HG02588 (cell line): ENCODE measurements around the gene ACHE.
A peak's percentile ranks its signal among the peaks of the same experiment; 100 is the strongest.

ENCODE experiments used
- ATAC-seq: cut with Tn5 transposase; IDR thresholded peaks from one replicate; pipeline ENCODE4 v1.9.1; 2021; ENCODE audit warnings: mild to moderate bottlenecking, moderate library complexity; ENCODE audit not compliant: unreplicated experiment

The ACHE gene

GRCh38 chr7:100897772-100898454 is 2.2 kb upstream of the ACHE start:
- ATAC-seq = no peak

- ATAC-seq = no peak
Observed at GRCh38 chr7:100896732-100897608, 1.3 kb upstream of the ACHE start.

DNA sequence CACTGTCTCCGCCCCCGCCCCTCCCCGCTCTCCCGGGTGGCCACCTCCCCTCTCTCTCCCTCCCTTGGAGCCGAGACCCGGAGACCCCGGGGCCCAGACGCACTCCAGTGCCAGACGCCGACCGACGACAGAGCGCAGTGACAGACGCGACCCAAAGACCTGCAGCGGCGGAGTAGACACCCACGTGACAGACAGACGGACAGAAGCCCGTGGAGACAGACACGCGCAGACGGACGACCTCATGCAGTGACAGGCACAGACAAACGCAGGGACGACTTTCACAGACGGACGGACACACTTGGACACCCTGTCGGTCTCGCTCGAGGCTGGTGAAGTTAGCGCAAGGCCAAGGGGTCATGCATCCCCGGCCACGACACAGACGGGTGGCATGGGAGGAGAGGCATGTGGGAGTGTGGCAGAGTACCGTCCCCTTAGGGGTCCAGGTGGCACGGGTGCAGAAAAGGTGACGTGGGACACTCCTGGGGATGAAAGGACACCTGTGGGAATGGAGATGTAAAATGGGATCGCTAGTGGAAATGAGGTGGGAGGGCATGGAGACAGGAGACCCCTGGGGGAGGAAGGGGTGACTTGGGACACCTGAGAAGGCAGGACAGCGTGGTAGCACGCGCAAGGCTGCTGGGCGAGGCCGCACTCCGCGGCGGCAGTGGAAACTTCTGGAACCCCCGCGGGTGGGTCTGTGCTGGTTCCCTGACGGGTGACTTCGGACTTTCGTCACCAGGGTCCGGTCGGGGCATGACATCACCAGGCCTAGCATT is 456 bp upstream of the ACHE start:
- ATAC-seq = no peak

- ATAC-seq = no peak
Observed at GRCh38 chr7:100894860-100895700, 608 bp downstream of the ACHE start.

DNA sequence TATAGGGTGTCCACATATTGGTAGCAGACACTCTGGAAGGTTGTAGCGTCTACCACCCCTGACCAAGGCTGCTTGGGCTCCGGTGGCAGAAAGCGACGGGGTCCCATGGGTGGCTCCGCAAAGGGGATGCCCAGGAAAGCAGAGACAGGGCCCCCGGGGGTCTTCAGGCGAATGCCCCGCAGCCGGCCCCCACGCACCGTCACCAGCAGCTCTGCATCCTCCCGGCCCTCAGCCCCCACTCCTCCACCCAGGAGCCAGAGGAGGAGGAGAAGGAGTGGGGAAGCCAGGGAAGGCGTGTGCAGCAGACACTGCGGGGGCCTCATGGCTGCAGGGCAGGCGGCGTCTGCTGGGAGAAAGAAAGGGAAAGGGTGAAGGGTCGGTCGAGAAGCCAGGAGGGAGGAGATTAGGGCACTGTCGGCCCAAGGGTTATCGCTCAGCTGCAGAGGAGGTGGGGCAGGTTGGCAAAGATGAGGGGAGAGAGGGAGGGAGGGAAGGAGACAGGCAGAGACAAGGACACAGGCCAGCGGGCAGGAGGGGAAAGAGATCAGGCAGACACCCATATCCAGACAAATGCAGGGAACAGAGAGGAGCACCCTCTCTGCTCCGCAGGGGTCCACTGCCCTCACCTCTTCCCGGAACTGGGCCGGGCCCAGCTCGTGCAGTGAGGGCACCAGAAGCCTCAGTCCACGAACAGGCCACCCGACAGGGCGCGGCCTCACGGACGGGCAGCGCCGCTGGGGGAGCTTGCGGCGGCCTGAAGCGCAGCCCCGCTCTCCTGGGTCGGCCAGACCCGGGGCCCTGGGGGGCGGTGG is 1.6 kb downstream of the ACHE start:
- no peak for ATAC-seq

DNA sequence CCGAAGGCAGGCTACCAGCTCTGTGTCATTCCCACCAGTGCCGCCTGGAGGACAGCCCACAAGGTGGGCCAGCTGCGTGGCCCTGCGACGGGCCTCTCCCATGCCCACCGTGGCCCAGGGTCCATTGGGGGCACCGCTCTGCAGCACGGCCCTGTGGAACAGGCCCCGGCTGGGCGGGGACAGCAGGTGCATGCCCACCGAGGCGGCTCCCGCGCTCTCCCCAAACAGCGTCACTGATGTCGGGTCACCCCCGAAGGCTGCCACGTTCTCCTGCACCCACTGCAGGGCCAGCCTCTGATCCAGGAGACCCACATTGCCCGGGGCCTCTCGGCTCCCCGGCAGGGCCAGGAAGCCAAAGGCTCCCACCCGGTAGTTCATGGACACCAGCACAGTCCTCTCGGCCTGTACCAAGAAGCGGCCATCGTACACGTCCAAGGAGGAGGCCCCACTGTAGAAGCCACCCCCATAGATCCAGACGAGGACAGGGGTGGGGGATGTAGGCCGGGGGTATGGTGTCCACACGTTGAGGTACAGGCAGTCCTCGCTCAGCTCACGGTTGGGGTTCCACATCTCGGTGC is 2.3 kb downstream of the ACHE start:
- ATAC-seq = no peak

- no peak for ATAC-seq
Observed at GRCh38 chr7:100892364-100893317, 3.0 kb downstream of the ACHE start.

DNA sequence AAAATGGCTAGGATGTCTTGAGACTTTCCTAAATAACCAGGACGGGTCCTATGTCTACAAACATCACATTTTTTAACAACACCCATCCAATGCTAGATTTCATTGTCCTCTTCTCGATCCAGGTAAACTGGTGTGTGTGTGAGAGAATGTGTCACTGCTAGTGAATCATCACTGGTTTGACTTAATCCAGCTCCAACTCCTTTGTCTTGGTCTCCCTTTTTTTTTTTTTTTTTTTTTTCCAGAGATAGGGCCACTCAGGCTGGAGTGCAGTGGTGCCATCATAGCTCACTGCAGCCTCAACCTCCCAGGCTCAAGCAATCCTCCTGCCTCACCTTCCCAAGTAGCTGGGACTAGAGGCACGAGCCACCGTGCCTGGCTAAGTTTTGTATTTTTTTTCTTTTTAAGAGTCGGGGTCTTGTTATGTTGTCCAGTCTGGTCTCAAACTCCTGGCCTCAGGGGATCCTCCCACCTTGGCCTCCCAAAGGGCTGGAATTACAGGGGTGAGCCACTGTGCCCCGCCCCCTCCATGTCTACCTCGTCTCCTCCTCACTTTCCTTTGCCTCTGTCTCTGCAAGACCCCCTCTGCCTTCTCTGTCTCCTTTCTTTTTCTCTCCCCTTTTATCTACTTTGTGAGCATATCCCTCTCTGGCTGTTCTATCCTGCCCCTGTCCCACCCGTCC is 4.0 kb downstream of the ACHE start:
- no peak for ATAC-seq

DNA sequence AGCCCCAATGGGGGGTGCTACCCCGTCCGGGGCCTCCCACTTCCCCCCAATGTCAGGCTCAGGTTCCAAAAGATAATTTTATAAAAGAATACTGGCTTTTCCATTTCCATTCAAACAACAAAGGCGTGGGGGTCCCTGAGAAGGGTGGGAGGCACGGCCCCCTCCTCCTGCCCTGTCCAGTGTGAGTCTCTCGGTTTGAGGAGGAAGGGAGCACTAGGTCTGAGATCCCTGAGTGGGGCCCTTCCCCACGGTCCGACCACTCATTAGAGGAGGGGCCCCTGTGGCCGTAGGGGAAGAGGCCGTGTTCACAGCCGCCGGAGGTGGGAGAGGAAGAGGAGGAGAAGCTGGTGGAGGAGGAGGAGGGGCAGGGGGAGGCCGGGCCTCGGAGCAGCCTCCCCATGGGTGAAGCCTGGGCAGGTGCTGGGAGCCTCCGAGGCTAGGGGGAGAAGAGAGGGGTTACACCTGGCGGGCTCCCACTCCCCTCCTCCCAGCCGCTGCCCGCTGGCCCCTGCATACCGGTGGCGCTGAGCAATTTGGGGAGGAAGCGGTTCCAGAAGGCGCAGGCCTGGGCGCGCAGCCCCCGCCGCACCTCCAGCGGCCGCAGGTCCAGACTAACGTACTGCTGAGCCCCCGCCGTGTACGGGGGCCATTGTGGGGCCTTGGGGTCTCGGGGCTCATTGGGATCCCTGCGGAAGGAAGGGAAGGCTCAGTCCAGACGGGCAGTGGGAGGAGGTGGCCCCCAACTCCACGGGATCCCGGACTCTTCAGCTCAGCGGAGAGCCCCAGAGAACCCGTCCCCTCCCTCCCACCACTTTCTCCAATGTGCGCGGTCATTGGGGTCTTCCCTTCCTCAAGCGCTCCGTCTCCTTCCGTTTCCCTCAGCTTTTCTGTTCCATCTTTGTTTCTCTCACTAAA is 4.8 kb downstream of the ACHE start:
- no peak for ATAC-seq

DNA sequence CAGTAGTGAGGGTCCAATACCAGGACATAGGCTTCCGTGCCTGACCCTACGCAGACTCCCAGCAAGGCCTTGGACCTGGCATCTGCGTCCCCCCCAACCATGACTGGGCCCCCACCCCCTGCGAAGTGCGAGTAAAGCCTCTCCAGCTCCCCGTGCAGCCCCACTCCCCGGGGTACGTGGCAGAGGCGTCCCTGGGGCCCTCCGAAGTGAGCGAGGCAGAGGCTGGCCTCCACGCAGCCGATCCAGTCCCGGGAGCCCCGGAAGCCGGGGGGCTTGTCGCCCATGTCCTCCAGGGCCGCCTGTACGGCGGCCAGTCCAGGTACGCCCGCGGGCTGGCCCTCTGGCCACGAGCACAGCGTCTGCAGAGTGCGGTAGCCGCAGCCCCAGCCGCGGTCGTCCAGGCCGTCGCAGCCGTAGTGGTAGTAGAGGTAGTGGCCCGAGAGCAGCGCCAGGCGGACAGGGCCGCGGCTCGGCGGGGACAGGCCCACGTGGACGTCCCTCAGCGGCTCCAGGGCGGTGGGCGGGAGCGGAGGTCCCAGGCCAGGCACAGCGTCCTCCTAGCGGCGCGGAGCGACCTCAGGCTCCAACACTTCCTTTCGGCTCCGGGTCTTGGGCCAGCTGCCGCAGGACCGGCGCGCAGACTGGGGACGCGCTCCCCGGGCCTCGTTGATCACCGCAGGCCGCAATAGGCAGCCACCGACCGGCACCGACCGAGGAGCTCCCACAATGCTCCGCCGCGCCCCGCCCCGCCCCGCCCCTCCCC is 6.5 kb downstream of the ACHE start, which contains the start of gene UFSP1:
Gene UFSP1, minus strand, starts transcription at position 728 of the 763 bp plus-strand sequence. Its CDS starts 444 bp downstream, at position 284.
- peak; percentile 20 for ATAC-seq

DNA sequence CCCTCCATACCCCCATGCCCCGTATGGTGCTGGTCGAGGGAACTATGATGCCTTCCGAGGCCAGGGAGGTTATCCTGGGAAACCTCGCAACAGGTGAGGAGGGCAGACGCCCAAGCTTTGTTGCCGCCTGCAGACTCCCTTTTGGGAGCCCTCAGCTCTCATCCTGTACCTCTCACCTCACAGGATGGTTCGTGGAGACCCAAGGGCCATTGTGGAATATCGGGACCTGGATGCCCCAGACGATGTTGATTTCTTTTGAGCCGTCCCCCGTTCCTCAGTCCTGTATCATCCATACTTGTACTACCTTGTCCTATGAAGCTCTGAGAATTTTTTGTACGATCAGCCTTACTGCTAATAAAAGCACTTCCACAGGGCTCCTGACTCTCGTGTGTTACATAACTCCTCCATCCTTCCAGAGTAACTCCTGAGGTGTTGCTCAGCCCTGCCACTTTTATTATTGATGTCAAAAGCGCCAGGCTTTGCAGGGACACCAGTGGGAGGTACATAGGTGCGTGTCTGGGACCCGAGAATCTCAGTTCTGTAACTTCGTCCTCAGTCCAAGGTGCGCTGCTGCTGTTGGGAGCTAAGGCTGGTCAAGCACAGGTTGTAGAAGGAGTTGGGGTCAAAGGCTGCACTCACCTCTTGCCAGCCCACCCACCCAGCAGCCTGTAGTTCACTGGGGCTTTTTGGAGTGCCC is 7.2 kb downstream of the ACHE start:
- no peak for ATAC-seq

GRCh38 chr7:100887516-100888290 is 8.0 kb downstream of the ACHE start:
- no peak for ATAC-seq

GRCh38 chr7:100886936-100887515 is 8.7 kb downstream of the ACHE start:
- no peak for ATAC-seq
